C4-2B (cell line): ENCODE results near the gene TNS1.

Experiments
- H3K27ac ChIP-seq: fragments of 450-650 bp; 2 replicates; pipeline ENCODE4 v1.5.1; 2017
- ZFX ChIP-seq: fragments of 450-650 bp; IDR thresholded peaks from 2 replicates; pipeline ENCODE4 v1.6.1; 2017
- TF ChIP-seq, protein P1 (sequence below): fragments of 450-650 bp; conservative IDR thresholded peaks from 2 replicates; pipeline ENCODE4 v1.5.1; 2017; ENCODE audit warnings: mild to moderate bottlenecking

TNS1 gene

DNA sequence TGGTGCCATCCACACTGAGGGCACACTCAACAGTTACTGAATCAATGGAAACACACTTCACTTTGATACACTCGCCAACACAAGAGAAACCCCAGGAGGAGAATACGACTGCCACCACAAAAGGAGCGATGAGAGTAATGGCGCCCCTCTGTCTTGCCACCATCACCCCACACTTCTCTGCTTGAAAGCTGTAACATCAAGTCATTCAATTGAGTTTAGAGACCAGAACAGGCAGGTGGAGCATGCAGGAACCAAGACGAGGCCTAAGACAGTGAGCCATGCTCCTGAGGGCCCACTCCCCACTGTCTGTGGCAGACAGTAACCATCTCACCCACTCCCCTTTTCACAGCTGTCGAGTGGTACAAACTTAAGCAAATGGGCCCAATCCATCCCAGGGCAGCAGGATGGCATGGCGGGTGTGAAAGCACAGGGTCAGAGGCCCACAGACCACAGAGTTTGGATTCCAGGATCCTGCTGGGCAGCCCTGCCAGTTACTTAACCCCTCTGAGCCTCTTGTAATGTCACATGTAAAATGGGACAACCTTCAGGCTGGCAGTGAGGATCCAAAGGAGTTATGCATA lies 101.9 kb downstream of the TNS1 start:
- TF ChIP-seq ZFX, result no peak
- TF ChIP-seq, protein P1, sequence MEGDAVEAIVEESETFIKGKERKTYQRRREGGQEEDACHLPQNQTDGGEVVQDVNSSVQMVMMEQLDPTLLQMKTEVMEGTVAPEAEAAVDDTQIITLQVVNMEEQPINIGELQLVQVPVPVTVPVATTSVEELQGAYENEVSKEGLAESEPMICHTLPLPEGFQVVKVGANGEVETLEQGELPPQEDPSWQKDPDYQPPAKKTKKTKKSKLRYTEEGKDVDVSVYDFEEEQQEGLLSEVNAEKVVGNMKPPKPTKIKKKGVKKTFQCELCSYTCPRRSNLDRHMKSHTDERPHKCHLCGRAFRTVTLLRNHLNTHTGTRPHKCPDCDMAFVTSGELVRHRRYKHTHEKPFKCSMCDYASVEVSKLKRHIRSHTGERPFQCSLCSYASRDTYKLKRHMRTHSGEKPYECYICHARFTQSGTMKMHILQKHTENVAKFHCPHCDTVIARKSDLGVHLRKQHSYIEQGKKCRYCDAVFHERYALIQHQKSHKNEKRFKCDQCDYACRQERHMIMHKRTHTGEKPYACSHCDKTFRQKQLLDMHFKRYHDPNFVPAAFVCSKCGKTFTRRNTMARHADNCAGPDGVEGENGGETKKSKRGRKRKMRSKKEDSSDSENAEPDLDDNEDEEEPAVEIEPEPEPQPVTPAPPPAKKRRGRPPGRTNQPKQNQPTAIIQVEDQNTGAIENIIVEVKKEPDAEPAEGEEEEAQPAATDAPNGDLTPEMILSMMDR, result no peak
- H3K27ac ChIP-seq, result no peak overlapping the region

DNA sequence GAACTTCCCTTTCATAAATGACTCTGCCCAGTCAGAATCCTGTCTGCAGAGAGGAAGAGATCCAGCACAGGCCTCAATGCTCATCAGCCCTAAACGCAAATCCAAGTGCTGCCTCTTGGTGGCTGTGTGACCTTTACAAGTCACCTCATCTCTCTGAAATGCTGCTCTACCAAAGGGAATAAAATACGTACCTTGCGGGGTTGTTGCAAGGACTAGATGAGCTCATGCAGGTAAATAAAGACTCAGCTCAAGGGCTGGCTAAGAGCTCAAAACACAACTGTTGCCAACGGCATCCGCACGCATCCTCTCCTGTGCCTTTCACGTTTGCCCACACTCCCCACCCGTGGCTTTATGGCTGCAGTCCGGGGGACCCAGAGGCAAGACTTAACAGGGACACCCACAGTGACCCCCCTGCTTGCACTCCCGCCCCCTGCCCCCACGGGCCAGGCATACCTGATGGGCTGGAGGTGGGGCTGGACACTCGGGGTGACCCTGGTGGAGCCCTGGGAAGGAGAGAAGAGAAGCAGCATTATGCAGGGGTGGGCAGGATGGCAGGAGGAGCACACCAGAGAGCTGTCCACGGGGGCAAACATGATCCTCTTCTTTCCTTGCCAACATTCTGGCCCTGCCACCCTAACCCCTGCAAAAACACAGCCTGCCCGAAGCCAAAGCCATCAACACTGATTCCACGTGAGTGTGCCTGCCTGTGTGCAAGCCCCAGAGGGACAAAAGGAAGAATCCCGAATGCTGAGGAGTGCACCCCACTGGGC lies 102.6 kb downstream of the TNS1 start:
- no peak for TF ChIP-seq ZFX
- TF ChIP-seq, protein P1, result no peak
- H3K27ac ChIP-seq, result peak overlapping the region; percentile 74; the same call in 1 of the 2 replicates

DNA sequence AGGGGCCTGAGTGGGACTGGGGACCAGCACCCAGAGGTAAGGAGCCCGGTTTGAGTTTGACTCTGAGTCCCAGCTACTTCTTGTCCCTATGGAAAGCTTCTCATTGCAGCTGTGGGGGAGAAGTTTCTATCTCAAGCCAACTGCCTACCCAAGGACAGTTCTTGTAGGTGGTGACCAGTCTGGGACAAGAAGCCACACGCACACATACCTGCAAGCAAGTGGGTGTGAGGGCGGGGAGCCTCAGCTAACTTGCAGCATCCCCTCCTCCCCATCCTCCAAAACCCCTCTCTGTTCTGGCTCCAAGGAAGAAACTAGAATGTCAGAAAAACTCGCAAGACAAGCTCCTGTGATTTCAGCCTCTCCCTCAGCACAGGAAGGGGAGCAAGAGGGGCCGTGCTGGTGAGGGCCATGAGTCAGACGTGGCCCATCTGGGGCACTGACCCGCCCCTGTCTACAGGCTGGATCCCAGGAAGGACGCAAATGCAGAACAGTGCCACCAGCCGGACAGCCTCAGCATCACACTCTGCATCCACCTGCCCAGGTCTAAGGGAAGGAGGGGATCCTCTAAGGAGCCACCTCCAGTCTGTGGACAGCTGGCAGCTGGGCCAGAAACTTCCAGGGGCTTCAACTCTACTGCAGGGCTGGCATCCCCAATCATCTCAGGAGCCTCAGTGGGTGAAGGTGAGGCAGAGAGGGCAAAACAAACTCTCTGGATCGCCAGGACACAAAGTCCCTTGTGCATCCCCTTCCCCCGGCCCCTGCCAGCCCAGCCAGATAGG lies 103.4 kb downstream of the TNS1 start:
- peak overlapping the region; percentile 74 for H3K27ac ChIP-seq
- no peak for TF ChIP-seq ZFX
- TF ChIP-seq, protein P1, result peak; percentile 74

DNA sequence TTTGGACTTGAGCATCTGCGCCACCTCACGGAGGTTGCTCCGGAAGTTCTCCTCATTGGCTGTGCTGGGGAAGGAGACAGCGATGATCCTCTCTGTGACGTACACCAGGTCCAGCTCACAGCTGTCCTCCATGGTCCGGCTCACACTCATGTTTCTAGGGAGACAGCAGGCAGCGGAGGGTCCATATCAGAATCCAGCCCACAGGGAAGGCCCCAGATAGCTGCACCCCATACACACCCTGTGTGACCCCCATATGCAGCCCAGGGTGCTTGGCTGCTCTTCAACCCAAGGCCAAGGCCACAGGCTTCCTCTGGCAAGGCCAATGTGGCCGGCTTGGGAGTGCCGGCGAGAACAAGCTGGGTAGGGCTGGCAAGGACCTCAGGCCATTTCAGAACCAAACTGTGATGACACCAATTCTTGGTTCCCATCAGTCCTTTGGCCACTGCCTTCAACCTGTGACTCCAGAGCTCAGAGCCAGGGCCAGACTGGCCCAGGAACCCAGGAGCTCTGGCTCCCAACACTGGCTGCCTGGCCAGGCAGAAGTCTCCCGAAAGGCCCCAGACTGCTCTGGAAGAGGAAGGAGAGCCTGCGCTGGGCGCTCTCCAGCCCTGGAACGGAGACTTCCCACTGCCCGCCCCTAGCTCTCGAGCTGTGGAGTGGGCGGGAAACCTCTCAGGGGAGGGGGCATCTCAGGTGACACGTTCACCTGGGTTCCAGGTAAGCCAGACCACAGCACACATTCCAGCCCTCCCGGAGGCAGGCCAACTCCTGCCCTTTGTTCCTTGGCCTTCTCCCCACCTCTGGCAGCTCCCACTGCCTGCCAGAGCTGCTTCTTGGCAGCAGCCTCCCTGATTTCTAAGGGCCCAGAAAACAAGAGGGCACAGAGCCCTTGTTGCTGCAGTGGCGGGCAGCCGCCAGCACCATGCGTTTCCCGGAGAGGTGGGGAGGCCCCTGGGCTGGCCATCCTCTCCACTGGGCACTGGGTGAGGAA lies 104.7 kb downstream of the TNS1 start:
- TF ChIP-seq, protein P1, result no peak
- TF ChIP-seq ZFX, result 0 out of 2 replicates have a peak, but pooled peaks have one; percentile 9
- peak overlapping the region; percentile 74 for H3K27ac ChIP-seq

DNA sequence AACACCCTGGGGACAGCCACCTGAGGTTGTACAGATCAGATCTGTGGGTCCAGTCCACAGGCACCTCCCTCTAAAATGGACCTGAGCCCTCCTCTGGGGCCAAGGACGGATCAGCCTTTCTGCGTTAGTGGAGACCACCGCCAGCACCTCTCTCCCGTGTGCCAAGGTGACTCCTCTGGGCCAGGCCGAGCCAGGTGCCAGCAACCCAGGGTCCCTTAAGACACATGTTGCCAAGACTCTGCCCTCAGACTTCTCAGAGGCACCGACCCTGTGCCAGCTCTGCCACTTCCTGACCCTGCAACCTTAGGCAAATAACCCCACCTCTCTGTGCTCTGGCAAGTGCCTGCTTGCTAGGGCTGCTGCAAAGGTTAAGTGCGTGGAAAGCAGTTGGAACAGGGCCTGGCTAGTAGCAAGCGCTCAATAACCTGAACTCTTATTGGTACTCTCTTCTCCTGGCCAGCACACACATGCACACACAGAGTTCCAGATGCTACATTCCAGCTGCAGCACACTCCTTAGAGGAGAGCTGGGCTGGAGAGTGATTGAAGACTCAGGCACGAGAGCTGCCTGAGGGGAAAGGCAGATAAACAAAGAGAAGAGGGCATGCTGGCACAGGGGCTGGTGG lies 105.6 kb downstream of the TNS1 start:
- H3K27ac ChIP-seq, result peak overlapping the region; percentile 74
- TF ChIP-seq, protein P1, result no peak
- TF ChIP-seq ZFX, result no peak

DNA sequence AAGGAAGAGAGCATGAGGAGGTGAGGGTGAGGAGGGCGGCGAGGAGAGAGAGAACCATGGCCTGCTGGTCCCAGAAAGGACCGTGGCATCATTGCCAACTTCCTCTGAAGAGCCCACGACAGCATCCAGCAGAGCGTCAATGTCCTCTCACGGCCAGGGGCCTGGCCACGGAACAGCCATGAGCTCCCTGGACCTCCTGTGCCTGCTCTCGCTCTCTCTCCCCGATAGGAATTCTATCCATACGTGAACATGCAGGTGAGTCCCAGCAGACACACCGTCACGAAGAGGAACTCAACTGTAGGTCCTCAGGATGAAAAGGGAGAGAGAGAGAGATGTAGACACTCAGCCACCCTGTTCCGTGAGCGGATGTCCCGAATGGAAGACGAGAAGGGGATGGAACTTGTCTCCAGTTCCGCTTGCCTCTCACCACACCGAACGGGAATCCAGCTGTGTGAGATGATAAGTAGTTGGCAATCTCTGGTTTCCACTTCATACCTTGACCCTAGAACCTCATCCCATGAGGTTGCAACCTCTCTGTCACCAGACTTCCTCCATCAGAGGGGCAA lies 107.6 kb downstream of the TNS1 start:
- H3K27ac ChIP-seq, result no peak overlapping the region
- TF ChIP-seq, protein P1, result no peak
- no peak for TF ChIP-seq ZFX
